ENCODE data around the gene ZCWPW1.

- no peak for TF ChIP-seq GATA2 (IDR thresholded peaks at IDR 0.05; ENCODE audit: low read depth, low read length)
- TF ChIP-seq GATA3 (IDR thresholded peaks at IDR 0.05; ENCODE audit: low read depth, low read length) = no peak
Measured at GRCh38 chr7:100467638-100468373, 39.3 kb upstream of the ZCWPW1 start.

Data from SH-SY5Y (cell line).